Astrocyte of the spinal cord (primary cell): ENCODE measurements around the gene RNF44.

Experiments used
- DNase-seq: peaks from one replicate; pipeline ENCODE4 v3.0.0; 2011; ENCODE audit warnings: low read depth, low spot score
- H3K4me3 ChIP-seq: 2 replicates; pipeline ENCODE4 v1.5.1; 2011; ENCODE audit warnings: low read depth, mild to moderate bottlenecking, low read length, moderate library complexity
- in situ Hi-C: cut with HindIII; loops from 2 replicates; pipeline ENCODE4 v1.10.0; 2017; ENCODE audit warnings: low sequenced_read_pairs
- TF ChIP-seq, protein P1 (sequence below): IDR thresholded peaks from 2 replicates; pipeline ENCODE4 v1.5.1; 2012; ENCODE audit warnings: low read depth, mild to moderate bottlenecking, low read length, inconsistent platforms

RNF44 gene

DNA sequence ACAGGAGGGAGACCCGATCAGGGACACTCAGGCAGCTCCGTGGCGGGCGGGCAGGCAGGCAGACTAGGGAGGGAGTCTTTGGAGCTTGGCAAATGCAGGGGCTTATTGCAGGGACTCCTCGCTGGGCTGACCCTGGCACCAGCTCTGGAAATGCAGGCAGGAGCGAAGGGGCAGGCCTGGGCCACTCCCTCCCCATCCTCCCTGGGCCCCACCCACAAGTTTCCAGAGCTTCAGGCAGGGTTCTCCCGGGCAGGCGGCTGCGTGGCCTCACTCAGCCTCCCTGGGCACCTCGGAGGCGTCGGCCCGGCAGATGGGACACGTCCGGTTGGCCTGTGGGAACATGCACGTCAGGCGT, 8.5 kb downstream of the RNF44 start:
- H3K4me3 ChIP-seq, result no peak overlapping the region
- in situ Hi-C loops, result no loop called here
- TF ChIP-seq, protein P1, sequence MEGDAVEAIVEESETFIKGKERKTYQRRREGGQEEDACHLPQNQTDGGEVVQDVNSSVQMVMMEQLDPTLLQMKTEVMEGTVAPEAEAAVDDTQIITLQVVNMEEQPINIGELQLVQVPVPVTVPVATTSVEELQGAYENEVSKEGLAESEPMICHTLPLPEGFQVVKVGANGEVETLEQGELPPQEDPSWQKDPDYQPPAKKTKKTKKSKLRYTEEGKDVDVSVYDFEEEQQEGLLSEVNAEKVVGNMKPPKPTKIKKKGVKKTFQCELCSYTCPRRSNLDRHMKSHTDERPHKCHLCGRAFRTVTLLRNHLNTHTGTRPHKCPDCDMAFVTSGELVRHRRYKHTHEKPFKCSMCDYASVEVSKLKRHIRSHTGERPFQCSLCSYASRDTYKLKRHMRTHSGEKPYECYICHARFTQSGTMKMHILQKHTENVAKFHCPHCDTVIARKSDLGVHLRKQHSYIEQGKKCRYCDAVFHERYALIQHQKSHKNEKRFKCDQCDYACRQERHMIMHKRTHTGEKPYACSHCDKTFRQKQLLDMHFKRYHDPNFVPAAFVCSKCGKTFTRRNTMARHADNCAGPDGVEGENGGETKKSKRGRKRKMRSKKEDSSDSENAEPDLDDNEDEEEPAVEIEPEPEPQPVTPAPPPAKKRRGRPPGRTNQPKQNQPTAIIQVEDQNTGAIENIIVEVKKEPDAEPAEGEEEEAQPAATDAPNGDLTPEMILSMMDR, result no peak
- no peak for DNase-seq

DNA sequence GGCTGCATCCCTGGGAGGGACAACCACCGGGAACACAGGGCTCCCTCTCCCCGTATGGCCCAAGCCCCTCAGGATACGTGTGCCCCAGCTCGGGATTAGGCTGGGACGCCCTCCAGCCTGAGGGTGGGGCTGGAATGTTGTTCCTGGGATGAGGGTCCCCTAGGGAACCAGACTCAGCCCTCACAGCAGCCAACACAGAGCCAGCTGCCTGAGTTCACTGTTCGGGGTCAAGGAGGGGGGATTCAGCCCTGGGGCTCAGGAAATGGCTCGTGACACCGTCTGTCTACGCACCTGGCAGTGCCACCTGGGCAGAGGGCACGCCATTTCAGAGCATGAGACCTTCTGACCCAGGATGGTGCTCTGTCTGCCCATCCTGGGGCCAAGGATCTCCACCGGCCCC, 8.9 kb downstream of the RNF44 start:
- in situ Hi-C loops, result no loop called here
- H3K4me3 ChIP-seq, result no peak overlapping the region
- no peak for DNase-seq
- TF ChIP-seq, protein P1, result no peak

DNA sequence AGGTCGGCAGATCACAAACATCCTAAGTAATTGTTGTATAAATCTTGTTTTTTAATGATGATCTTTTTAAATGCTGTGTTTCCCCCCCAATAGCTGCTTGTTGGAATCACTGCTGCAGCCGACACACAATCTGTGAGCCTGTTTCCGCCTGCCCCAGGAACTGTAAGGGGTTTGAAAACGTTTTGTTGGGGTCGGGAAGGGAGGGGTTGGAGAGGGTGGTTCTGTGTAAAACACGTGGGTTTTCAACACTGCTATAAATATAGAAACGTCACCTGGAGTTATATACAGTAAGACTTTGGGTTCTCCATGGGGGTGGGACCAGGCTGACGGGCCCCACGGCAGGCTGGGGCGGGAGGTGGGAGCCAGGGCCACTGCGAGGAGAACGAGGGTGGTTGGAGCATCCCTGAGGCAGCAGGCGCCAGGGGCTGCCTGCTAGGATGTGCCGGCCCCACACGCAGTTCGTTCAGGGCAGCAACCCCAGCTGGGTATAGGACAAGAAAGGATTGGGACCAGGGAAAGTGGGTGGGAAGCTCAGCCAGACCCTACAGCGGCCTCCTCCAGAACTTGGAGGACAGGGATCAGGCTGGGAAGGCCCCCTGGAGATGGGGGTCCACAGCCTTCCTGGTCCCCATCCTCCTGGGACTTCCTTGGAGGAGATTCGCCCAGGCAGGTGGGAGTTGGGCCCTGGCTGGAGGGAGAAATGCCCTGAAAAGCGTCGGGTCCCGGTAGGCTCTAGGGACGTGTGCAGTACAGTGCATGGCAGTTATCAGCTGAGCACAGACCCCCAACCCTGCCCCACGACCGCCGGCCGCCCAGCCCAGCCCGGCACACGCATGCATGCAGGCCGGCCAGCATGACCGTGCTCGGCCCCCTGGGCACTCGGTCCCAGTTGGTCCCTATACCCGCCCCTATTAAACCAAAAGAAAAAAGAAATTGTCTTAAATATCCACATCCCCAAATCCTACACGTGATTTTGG, 9.7 kb downstream of the RNF44 start:
- no peak for DNase-seq
- no peak overlapping the region for H3K4me3 ChIP-seq
- in situ Hi-C loops, result no loop called here
- TF ChIP-seq, protein P1, result no peak

DNA sequence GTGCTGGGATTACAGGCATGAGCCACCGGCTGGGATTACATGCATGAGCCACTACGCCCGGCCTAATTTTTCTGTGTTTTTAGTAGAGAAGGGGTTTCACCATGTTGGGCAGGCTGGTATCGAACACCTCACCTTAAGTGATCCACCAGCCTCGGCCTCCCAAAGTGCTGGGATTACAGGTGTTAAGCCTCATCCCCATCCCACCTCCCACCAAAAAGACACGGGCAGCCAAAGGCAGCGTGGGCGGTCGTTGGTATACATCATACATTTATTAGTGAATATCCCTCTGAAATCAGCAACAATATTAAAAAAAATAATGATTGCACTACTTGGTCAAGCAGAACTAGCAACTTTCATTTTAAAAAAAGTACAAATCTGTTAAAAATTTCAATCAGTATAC, 10.7 kb downstream of the RNF44 start:
- TF ChIP-seq, protein P1, result no peak
- in situ Hi-C loops, result no loop called here
- no peak overlapping the region for H3K4me3 ChIP-seq
- DNase-seq, result no peak

DNA sequence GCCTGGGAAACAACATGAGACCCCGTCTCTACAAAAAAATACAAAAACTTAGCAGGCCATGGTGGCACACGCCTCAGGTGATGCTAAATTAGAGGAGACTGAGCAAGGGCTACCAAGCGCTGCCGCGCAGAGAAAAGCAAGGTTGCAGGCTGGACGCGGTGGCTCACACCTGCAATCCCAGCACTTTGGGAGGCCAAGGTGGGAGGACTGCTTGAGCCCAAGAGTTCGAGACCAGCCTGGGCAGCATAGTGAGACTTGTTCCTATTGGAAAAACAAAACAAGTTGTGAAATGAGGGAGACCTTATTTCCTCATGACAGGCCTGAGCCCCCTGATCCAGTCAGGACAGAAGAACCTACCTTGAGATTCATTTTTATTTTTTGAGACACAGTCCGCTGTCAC, 11.5 kb downstream of the RNF44 start:
- in situ Hi-C loops, result no loop called here
- TF ChIP-seq, protein P1, result no peak

DNA sequence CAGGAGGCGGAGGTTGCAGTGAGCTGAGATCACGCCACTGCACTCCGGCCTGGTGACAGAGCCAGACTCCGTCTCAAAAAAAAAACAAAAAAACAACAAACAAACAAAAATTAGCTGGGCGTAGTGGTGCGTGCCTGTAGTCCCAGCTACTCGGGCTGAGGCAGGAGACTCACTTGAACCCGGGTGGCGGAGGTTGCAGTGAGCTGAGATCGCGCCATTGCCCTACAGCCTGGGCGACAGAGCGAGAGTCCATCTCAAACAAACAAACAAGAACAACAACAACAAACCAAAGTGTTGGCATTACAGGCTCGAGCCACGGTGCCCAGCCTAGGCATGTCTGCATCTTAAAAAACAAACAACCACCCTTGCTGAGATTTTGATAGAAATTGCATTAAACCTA, 12.2 kb downstream of the RNF44 start:
- TF ChIP-seq, protein P1, result no peak
- in situ Hi-C loops, result no loop called here
- no peak for DNase-seq
- H3K4me3 ChIP-seq, result no peak overlapping the region

More for the DNA sequence above, 11.5 kb downstream of the RNF44 start:
- DNase-seq, result no peak
- no peak overlapping the region for H3K4me3 ChIP-seq
